Large intestine (tissue), 12 donors: ENCODE measurements around the gene CD69. TPM values are rescaled to one million over a fixed set of nuclear protein-coding genes. Genes with fewer than 3 reads are reported as not detected.

ENCODE experiments used
- DNase-seq, 2 donors: peaks; one replicate each; pipeline versions ENCODE4 v3.0.0 to v3.0.0-alpha.2; 2013
- H3K27ac ChIP-seq: one replicate; pipeline ENCODE4 v1.5.1; 2013; ENCODE audit warnings: low read length
- H3K27me3 ChIP-seq: 2 replicates; pipeline ENCODE4 v1.6.1; 2013; ENCODE audit warnings: low read length; ENCODE audit not compliant: control insufficient read depth, insufficient read depth
- H3K36me3 ChIP-seq: 2 replicates; pipeline ENCODE4 v1.6.1; 2013; ENCODE audit warnings: low read length; ENCODE audit not compliant: control insufficient read depth, insufficient read depth
- H3K4me1 ChIP-seq: one replicate; pipeline ENCODE4 v1.6.1; 2013; ENCODE audit warnings: low read length; ENCODE audit not compliant: control insufficient read depth, insufficient read depth
- H3K4me3 ChIP-seq: one replicate; pipeline ENCODE4 v1.5.1; 2013; ENCODE audit warnings: low read length
- H3K9me3 ChIP-seq: one replicate; pipeline ENCODE4 v1.6.1; 2013; ENCODE audit warnings: mild to moderate bottlenecking, low read depth, low read length, moderate library complexity; ENCODE audit not compliant: control insufficient read depth
- WGBS: methylation state at CpG from one replicate; pipeline ENCODE4 v1.1.5; 2013; ENCODE audit warnings: low lambda C conversion rate; ENCODE audit not compliant: insufficient coverage; 5-methylcytosine and 5-hydroxymethylcytosine counted together
- long read RNA-seq, 11 donors: transcript quantifications; one replicate each; lab custom pipeline, GENCODE V29; 2026
- polyA plus RNA-seq: library from polyadenylated mRNA; unstranded; fragments of 120-200 nt; gene quantifications from one replicate; pipeline ENCODE4 v1.2.1, GENCODE V29; 2013

CD69 gene
- 12.3 TPM for polyA plus RNA-seq
- long read RNA-seq, donor 1 = 0 reads
- long read RNA-seq, donor 2, partial matches to known transcripts = 0 of 2 reads
- long read RNA-seq, donor 2, other reads (novel, unspliced or antisense) = 0 of 2 reads
- long read RNA-seq, donor 3 = 0 reads
- long read RNA-seq, donor 4 = 0 reads
- long read RNA-seq, donor 5, partial matches to known transcripts = 0 of 3 reads
- long read RNA-seq, donor 5, other reads (novel, unspliced or antisense) = 0 of 3 reads
- long read RNA-seq, donor 6 = 0 reads
- long read RNA-seq, donor 7, partial matches to known transcripts = 0 of 1 reads
- long read RNA-seq, donor 7, other reads (novel, unspliced or antisense) = 0 of 1 reads
- long read RNA-seq, donor 8, partial matches to known transcripts = 0 of 2 reads
- long read RNA-seq, donor 8, other reads (novel, unspliced or antisense) = 0 of 2 reads
- long read RNA-seq, donor 9, partial matches to known transcripts = 0 of 1 reads
- long read RNA-seq, donor 9, other reads (novel, unspliced or antisense) = 0 of 1 reads
- long read RNA-seq, donor 10 = 0 reads
- long read RNA-seq, donor 11, partial matches to known transcripts = 0 of 1 reads
- long read RNA-seq, donor 11, other reads (novel, unspliced or antisense) = 0 of 1 reads

DNA sequence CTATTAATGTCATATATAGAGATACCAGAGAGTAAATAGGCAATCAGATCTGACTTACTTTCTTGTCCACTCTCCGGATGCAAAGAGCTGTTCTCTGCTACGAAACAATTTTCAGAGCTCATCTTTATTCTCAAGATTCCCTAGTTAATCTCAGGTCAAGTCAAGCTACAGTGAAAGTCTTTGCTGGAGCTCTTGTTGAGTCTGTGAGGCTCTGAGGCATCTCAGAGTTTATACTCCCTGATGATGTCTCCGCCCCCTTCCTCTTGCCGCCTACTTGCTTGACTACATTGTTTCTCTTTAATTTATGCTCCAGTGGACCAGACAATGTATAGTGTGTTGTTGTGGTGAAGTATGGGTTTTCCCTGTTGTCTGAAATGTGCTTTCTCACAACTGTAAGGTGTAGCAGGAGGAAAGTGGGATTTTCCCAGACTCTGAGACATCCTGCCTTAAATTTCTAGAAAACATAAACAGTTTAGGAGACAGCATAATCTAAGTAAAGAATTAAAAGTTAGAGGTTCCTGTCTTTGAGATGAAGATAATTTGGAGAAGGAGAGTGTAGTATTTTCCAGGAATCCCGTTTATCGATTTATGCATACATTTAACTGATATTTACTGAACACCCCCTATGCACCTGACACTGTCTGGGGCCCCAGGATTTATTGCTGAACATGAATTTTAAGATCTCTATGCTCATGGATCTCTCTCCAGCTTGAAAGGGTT, at the start of gene CD69:
CD69 (minus strand) TSS at position 203 of the 720 bp plus-strand sequence; CDS start at position 122, 81 bp downstream.
- Histone ChIP-seq H3K4me1 (no peaks in the 10 kb centered on the region), H3K4me3 (no peak within 1 kb of the TSS), H3K36me3 (no peaks in the 10 kb centered on the region), H3K27me3 (no peaks in the 10 kb centered on the region), H3K27ac (peak within 1 kb of the TSS; percentile 5), H3K9me3 (no peaks in the 10 kb centered on the region)
- DNase-seq = peak in 1 of 2 donors; percentile 42
- WGBS = 100% methylated on average over 2 of the region's 6 CpGs

GRCh38 chr12:9809866-9810265, 49.2 kb upstream of the CD69 start:
- no peak for DNase-seq
- no peaks in the 10 kb centered on the region for H3K36me3 ChIP-seq
- H3K27ac ChIP-seq = no peak overlapping the region
- H3K27me3 ChIP-seq = peaks cover 3% of the 10 kb centered on the region
- H3K9me3 ChIP-seq = no peaks in the 10 kb centered on the region
- H3K4me1 ChIP-seq = no peaks in the 10 kb centered on the region
- no peak overlapping the region for H3K4me3 ChIP-seq

DNA sequence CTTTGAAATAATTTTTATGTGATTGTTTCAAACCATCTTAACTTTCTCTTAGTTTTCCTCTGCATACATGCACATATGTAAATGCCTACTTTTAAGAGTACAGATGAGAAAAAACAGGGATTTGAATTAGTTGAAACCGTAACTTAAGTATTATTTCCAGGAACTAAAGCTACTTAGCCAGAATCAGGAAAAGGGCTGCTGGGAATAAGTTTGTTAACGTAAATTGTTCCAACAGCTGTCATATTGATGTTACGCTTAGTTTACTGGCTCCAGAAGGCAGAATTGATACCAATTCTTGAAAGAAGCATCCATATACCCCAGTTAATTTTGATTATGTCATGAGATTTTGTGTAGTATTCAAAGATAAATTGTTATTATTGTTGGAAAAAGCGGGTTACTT, 48.6 kb upstream of the CD69 start:
- no peaks in the 10 kb centered on the region for H3K9me3 ChIP-seq
- no peaks in the 10 kb centered on the region for H3K4me1 ChIP-seq
- no peak overlapping the region for H3K4me3 ChIP-seq
- WGBS = 67% methylated on average over 3 of the region's 4 CpGs
- H3K36me3 ChIP-seq = no peaks in the 10 kb centered on the region
- DNase-seq = no peak
- no peak overlapping the region for H3K27ac ChIP-seq
- H3K27me3 ChIP-seq = peaks cover 3% of the 10 kb centered on the region

DNA sequence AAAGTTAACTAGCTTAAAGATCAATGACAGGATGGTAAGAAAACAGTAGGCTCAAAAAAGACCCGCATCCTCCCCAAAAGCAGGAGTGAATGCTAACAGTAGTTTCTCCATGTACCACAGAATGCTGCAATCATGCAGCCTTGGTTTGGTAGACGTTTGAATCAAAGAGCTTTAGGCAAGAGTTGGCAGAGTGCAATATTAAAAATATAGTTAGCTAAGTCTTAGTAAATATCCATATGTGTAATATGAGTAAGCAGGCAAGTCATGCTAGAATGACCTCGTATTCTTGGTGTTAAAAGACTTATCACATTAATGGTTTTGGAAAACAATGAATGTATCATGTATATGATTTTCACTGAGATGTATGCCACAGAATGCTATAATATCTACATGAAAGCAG, 47.8 kb upstream of the CD69 start:
- Histone ChIP-seq H3K4me3 (no peak overlapping the region), H3K27ac (no peak overlapping the region), H3K9me3 (no peaks in the 10 kb centered on the region), H3K36me3 (no peaks in the 10 kb centered on the region), H3K27me3 (no peaks in the 10 kb centered on the region), H3K4me1 (no peaks in the 10 kb centered on the region)
- 83% methylated on average over 1 of the region's 3 CpGs for WGBS
- DNase-seq = no peak

DNA sequence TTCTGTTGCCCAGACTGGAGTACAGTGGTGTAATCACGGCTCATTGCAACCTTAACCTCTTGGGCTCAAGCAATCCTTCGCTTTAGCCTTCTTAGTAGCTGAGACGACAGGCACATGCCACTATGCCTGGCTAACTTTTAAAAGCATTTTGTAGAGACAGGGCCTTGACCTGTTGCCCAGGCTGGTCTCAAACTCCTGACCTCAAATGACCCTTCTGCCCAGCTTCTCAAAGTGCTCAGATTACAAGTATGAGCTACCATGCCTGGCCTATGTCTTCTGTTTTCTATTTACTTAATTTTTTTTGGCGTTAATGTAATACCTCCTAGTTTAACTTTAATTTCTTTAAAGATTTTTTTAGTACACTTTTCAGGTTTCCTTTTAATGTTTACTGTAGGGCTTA, 46.0 kb upstream of the CD69 start:
- no peaks in the 10 kb centered on the region for H3K36me3 ChIP-seq
- 90% methylated on average over 1 of the region's 4 CpGs for WGBS
- no peaks in the 10 kb centered on the region for H3K9me3 ChIP-seq
- H3K4me3 ChIP-seq = no peak overlapping the region
- H3K27me3 ChIP-seq = no peaks in the 10 kb centered on the region
- DNase-seq = no peak
- no peak overlapping the region for H3K27ac ChIP-seq
- no peaks in the 10 kb centered on the region for H3K4me1 ChIP-seq

DNA sequence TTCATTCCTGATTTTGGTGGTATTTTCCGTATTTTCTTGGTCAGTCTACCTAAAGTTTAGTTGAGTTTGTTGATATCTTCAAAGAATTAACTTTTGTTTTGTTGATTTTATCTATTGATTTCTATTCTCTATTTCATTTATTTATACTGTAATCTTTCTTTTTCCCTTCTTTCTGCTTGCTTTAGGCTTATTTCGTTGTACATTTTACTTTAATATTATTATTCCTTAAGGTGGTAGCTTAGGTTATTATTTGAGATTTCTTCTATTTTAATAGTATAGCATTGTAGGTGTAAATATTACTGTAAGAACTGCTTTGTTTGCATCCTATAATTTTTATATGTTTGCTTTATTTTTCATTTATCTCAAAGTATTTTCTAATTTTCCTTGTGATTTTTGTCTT, 45.2 kb upstream of the CD69 start:
- Histone ChIP-seq H3K4me1 (no peaks in the 10 kb centered on the region), H3K4me3 (no peak overlapping the region), H3K9me3 (no peaks in the 10 kb centered on the region), H3K27ac (no peak overlapping the region), H3K36me3 (no peaks in the 10 kb centered on the region), H3K27me3 (no peaks in the 10 kb centered on the region)
- WGBS = 89% methylated on average over 2 of the region's 2 CpGs
- DNase-seq = no peak

DNA sequence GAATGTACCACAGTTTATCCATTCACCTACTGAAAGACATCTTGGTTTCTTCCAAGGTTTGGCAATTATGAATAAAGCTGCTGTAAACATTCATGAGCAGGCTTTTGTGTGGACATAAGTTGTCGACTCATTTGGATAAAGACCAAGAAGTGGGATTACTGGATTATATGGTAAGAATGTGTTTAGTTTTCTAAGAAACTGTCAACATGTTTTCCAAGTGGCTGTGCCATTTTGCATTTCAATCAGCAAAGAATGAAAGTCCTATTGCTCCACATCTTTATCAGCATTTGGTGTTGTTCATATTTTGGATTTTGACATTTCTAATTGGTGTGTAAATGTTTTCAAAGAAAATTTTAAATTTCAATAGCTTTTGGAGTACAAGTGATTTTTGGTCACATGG, 39.3 kb upstream of the CD69 start:
- Histone ChIP-seq H3K27ac (no peak overlapping the region), H3K27me3 (no peaks in the 10 kb centered on the region), H3K4me1 (no peaks in the 10 kb centered on the region), H3K4me3 (no peak overlapping the region), H3K36me3 (no peaks in the 10 kb centered on the region), H3K9me3 (no peaks in the 10 kb centered on the region)
- no peak for DNase-seq
- 60% methylated on average over 1 of the region's 1 CpG for WGBS

GRCh38 chr12:9797722-9798619, 37.3 kb upstream of the CD69 start:
- H3K27ac ChIP-seq = no peak overlapping the region
- WGBS = 86% methylated on average over 1 of the region's 7 CpGs
- H3K9me3 ChIP-seq = no peaks in the 10 kb centered on the region
- no peaks in the 10 kb centered on the region for H3K36me3 ChIP-seq
- DNase-seq = peak; percentile 42 to 55
- no peak overlapping the region for H3K4me3 ChIP-seq
- H3K4me1 ChIP-seq = no peaks in the 10 kb centered on the region
- H3K27me3 ChIP-seq = no peaks in the 10 kb centered on the region

GRCh38 chr12:9796971-9797370, 36.3 kb upstream of the CD69 start:
- 84% methylated on average over 3 of the region's 7 CpGs for WGBS
- no peaks in the 10 kb centered on the region for H3K4me1 ChIP-seq
- H3K4me3 ChIP-seq = no peak overlapping the region
- no peaks in the 10 kb centered on the region for H3K9me3 ChIP-seq
- no peaks in the 10 kb centered on the region for H3K36me3 ChIP-seq
- no peak for DNase-seq
- H3K27me3 ChIP-seq = no peaks in the 10 kb centered on the region
- H3K27ac ChIP-seq = no peak overlapping the region

DNA sequence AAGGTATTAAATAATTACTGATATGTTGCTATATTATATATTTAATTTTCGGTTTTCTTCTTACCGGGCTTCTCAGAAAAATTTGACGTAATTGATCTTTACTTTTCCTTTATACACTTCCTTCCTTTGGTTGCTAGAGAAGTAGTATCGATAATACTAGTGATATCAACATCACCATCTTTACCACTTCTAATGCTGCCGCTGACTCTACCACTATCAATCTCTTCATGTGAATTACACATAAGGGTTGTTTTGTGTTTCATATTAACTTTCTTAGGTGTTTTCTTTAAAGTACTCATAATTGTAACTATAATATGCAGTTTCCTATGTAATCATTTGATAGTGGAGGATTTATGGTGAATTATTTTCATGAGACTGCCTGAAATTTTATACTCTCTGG, 35.6 kb upstream of the CD69 start:
- Histone ChIP-seq H3K4me1 (no peaks in the 10 kb centered on the region), H3K27ac (no peak overlapping the region), H3K27me3 (no peaks in the 10 kb centered on the region), H3K36me3 (no peaks in the 10 kb centered on the region), H3K9me3 (no peaks in the 10 kb centered on the region), H3K4me3 (no peak overlapping the region)
- DNase-seq = no peak
- WGBS = 94% methylated on average over 5 of the region's 5 CpGs
